ENCODE data around the gene PHACTR3.

Gene PHACTR3

DNA sequence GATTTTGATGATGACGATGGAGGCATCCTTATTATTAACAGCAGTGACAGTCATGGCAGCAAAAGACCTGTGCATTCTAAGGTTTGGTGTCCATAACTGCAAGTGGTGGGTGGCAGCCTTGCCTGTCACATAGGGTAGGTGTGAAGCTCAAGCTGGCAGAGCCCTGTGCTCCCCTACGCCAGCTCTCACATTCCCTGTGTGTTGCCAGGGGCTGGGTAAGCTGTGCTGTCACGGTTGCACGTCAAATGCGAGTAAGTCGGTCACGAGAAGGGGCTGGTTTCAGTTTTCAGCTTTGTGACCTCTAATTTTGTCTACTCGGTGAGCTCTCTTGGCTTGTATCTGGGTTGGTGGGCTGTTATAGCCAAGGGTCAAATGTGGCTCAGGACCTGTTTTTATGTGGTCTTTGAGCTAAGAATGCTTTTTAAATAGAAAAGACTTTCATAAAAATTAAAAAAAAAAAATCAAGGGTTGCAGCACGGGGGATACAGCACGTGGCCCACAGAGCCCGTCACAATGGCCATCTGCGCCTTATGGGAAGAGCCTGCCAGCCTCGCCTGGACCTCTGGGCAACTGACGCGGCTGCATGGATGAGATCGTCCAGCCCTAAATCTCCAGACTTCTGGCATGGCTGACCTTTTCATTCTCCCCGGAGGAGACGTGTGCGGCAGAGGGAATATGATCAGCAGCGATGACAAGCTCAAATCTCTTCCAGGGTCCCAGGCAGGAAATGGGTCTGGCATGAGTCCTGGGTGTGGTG is 148.5 kb downstream of the PHACTR3 start:
- DNase-seq (ENCODE audit: low read depth), result no peak

DNA sequence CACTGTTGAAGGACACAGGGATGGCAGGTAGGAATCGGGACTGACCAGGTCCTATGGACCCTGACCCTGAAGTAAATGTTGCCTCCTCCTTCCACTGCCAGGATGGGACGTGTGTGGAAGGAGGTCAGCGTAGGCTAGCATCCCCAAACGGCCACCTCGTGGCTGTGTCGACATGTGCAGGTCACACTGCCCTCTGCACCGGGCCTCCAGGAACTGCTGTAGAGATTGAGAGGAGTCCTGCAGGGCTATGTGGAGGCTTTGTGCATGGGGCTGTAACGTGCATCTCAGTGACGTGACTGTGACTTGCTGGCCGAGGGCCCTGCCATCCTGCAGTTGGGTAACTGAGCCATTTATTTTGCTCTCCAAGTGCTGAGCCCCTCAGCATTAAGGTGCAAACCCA is 149.5 kb downstream of the PHACTR3 start:
- DNase-seq (ENCODE audit: low read depth), result no peak

DNA sequence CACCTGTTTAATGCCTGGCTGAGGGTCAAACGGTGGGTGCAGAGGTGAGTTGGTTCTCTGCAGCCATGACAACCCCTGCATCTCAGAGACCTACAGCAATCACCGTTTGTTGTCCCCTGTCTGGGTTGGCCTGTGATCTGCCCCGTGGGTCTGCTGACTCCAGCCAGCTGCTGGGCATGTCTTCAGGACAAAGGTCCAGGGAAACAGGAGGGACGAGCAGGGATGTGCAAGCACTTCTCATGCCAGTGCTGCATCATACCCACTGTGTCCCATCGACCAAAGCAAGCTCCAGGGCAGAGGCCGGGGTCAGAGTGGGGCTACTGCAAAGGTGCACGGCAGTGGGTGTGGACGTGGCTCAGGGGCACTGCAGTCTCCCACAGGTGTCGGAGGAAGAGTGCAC is 150.2 kb downstream of the PHACTR3 start:
- no peak for DNase-seq (ENCODE audit: low read depth)

DNA sequence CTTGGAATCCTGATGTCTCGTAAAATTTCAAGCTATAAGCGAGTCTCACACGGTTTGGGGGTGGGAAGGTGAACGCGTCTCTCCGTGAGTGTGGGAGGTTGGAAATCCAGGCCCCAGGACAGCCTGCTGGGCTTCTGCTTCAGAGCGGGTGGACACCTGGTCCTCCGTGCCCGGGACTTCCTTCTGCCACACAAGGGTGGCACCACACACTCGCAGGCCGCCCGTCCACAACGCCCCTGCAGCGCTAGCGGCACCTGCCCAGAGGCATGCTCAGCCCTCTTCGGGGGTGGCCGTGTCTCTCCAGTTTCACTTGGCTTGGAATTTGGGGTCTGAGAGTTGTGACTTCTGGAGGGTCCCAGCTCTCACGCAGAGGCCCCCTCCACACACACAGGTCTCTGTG is 151.9 kb downstream of the PHACTR3 start:
- DNase-seq (ENCODE audit: low read depth), result no peak

DNA sequence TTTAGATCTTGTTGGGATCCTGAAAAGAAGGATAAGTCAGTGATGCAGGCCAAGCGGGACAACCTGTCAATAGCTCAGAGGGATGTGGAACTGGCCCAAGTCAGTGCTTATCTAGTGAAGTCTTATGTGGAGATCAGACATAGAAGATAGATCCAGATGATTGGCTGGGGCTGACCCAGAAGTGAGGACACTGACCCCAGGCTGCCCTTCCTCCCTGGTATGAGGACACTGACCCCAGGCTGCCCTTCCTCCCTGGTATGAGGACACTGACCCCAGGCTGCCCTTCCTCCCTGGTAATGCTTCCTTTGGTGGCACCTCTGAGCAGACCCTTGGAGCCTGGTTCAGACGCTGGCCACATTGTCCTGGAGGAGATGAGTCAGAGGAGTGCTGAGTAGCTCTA is 159.7 kb downstream of the PHACTR3 start:
- DNase-seq (ENCODE audit: low read depth), result no peak

DNA sequence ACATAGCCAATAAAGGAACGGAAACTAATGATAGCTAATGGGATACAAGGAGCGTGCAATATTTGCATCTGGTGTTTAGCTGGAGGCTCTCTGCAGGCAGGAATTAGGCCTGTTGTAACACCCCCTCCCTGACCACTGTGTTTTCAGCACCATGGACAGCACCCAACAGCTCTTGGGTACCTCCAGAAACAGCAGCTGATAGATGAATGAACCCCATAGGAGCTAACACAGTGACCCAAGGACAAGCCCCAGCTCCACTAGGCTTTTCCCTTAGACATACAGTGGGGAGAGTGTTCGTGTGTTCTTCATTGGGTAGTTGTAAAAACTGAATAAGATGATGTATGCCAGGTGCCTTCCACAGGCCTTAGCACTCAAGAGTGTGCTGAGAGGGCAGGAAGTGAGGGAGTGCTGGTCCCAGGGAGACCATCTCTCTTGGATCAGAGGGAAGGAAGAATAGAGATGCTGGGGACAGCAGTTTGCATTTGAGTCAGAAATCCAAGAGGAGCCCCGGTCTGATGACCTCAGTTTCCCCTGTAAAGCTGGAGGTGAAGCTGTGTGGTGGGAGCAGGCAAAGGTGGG is 161.3 kb downstream of the PHACTR3 start:
- DNase-seq (ENCODE audit: low read depth), result no peak

DNA sequence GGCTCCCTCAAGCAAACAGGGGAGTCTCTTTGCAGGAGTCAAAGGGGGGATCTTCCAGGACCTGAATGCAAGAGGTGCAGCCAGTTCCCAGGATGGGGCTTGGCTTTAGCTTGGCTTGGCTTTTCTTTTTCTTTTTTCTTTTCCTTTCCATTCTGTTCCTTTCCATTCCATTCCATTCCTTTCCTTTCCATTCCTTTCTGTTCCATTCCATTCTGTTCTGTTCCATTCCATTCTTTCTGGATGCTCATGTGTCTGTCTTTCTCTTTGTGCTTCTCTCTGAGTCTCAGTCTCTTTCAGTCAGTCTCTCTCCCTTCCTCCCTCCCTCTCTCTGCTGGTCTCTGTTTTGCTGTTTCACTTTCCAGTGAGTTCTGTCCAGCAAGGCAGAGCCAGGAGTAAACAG is 163.3 kb downstream of the PHACTR3 start:
- DNase-seq (ENCODE audit: low read depth), result no peak

DNA sequence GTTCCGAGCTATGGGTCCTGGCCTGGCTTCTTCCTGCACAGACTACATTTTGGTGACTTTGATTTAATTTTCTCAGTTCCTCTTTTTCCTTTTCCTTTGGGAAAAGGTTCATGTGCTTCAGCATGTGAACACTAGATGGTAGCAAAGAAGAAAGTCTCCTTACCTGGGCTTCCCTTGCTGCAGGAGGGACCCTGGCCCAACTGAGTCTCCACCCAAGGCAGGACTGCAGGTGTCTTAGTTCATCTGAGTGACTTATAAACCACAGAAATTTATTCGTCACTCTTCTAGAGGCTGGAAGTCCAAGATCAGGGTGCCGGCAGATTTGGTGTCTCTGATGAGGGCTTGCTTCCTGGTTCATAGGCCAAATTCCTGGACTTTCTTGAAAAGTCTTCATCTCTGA is 165.9 kb downstream of the PHACTR3 start:
- DNase-seq (ENCODE audit: low read depth), result no peak

DNA sequence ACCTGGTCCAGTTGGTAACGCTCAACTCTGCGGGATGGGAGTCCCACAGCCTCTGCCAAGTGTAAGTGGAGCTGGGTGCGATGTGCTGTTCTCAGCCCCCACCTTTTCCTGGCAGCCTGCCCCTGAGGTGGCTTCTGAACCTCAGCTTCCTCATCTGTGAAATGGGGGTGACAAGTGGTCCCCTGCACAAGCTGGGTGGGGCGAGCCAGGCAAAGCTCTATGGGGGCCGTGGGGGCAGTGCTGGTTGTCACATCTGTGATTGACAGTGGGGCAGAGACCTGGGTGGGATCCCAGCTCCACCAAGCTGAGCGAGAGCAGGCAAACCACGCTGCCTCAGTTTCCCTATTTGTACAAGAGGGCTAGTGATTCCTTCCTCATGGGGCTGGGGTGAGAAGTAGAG is 166.5 kb downstream of the PHACTR3 start:
- DNase-seq (ENCODE audit: low read depth), result no peak

DNA sequence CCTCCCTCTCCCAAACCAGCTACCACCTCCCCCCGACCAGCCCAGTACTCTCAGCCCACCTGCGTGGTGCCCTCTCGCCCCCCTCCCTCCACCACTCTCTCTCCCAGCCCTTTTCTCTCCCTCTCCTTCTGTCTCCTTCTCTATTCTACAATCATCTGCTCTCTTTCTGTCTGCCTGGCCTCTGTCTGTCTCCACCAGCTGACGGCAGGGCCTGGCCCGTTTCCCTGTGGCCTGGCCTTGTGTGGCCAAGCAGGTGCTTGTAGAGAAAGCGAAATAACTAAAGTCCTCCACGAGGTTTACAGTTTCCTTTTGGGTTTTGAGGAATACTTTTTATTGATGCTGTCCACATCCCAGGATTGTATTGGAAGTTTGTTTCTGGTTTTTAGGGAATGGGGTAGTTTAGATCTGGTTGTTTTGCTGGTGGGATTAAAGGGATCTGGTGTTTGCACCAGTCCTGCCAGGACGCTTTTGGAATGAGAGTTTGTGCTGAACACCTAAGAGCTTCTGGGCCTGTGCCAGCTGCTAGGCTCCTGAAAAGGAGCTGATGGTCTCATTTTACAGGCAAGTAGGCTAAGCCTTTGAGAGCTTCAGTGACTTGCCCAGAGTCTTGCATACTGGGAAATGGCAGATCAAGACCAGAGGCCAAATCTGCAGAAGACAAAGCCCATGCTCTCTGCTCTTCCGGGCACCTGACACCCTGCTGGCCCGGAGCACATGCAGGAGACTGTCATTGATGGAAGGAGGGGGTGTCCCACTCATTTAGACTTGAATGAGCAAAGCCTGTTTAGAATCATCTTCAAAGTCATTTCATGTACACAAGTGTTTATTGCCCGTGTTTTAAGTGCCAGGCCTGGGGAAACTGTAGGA is 167.4 kb downstream of the PHACTR3 start:
- DNase-seq (ENCODE audit: low read depth), result no peak

DNA sequence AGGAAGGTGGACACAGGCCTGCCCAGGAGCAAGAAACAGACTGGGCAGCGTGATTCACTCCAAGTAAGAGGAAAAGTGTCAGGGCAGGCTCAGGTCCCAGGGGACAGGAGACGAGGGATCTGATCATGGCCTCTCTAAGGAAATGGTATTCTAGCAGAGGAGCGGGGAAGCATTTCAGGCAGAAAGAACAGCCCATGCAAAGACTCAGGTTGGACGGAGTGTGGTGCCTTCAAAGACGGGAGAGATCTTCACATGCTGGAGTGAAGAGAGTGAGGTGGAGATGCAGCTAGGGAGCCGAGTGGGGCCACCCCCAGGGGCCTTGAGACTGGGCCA is 168.0 kb downstream of the PHACTR3 start:
- DNase-seq (ENCODE audit: low read depth), result no peak

DNA sequence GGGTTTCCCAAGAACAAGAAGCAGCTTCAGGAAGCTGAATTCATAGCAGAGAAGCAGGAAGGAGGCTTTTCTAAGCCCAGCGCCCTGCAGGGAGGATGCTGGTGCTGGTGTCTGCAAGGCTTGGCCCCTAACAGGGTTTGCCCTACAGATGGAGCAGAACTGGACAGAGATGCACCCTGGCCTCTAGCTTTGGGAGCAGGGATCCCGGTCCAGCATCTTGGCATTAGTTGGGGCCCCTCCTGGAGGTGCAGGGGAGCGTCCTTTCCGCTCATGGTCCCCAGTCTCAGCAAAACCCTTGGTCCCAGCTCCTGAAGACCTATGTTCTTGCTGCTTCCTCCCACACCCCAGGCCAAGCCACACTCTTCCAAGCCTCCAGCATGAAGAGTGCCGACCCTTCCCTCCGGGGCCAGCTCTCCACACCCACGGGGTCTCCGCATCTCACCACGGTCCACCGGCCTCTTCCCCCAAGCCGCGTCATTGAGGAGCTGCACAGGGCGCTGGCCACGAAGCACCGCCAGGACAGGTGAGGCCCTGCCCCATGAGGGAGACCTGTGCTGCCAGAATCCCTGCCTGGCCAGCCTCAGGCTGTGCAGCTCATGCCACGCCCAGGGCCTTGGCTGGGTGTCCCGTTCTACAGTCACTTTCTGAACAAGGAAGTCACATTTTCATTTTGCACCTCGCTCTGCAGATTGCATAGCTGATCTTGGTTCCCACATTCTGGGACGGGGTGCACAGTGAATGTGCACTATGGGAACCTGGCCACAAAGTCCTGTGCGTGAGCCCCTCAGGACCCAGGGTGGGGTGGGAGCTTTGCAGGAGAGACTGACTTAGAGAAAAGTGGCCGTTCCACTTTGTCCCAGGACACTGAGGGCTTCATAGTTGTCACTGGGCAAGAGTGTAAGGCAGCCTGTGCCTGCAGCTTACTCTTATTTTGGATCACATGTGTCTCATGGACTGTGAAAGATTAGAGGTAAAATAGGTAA is 168.9 kb downstream of the PHACTR3 start:
- DNase-seq (ENCODE audit: low read depth), result no peak

DNA sequence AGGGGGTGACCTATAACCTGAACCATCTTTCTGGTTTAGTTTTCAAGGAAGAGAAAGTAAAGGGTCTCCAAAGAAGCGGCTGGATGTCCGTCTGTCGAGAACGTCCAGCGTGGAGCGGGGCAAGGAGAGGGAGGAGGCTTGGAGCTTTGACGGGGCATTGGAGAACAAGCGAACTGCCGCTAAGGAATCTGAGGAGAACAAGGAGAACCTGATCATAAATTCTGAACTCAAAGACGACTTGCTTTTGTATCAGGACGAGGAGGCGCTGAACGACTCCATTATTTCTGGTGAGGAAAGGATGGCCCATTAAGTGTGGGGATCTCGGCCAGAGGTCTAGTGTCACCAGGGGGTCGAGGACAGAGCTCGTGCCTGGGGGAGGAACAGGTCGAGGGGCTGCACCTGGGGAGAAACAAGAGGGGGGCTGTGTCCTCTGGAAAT is 169.9 kb downstream of the PHACTR3 start:
- no peak for DNase-seq (ENCODE audit: low read depth)

DNA sequence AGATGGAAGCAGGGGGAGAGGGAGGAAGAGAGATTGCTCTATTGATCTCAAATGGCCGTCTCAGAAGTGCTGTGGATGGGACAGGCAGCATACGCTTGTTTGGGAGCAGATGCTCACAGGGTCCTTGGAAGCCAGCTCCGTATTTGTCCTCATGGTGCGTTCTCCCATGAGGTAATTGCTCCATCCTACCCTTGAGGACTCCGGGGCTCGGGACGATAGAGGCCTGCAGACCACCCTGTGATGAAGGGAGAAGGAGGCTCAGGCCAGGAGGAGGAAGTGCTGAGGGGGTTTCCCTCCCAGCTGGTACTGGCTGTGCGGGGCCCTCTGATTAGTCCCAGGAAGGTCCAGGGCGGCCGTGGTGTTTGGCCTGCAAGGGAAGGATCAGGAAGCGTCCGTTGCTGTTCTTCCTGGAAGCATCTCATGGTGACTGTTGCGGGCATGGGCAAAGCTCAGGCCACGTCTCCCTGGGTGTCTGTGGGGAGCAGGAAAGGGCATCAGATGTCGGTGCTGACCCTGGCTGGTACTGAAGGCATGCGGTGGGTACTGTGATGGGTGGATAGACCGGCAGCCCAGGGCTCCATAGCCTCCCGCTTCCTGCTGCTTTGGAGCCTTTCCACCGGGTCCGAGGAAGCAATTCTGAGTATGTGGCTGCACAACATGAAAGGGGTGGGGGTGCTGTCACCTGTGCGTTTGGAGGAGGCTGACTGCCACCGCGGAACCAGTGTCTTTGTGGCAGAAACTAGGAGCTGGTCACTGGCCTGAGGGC is 170.8 kb downstream of the PHACTR3 start:
- no peak for DNase-seq (ENCODE audit: low read depth)

DNA sequence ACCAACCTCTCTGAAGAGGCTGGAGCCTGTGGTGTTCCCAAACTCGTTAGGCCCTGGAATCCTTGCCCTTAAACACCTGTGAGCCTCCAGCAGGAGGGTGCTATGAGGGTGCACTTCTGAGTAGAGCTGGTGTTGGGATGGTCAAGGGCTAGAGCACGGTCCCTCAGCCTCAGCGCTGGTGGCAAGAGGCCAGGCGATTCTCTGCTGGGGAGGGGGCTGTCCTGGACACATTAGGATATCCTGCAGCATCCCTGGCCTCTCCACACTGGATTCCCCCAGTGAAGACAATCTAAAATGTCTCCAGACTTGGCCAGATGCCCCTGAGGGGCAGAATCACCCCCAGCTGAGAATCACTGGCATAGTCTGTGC is 171.3 kb downstream of the PHACTR3 start:
- no peak for DNase-seq (ENCODE audit: low read depth)

DNA sequence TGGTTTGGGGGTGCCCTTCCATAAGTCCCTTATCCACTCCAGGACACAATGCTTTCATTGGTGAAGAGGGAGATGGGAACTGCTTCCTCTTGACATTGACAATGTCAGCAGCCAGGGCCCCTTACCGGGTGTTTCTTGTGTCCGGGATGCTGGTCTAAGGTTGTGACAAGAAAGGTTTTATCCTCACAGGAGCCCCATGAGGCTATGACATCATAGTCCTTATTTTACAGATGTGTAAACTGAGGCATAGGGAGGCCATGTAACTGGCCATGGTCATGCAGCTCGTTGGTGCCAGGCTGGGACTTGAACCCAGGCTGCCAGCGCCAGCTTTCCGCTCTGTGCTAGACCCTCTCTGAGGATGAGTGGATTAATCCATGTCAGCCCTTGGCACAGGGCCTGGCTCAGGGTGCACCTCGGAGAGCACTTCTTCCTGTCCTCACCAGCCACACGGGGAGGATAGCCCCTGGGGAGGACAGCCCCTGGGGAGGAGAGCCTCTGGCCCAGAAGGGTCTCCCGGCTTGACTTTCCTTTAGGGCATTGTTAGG is 171.8 kb downstream of the PHACTR3 start:
- DNase-seq (ENCODE audit: low read depth), result no peak

DNA sequence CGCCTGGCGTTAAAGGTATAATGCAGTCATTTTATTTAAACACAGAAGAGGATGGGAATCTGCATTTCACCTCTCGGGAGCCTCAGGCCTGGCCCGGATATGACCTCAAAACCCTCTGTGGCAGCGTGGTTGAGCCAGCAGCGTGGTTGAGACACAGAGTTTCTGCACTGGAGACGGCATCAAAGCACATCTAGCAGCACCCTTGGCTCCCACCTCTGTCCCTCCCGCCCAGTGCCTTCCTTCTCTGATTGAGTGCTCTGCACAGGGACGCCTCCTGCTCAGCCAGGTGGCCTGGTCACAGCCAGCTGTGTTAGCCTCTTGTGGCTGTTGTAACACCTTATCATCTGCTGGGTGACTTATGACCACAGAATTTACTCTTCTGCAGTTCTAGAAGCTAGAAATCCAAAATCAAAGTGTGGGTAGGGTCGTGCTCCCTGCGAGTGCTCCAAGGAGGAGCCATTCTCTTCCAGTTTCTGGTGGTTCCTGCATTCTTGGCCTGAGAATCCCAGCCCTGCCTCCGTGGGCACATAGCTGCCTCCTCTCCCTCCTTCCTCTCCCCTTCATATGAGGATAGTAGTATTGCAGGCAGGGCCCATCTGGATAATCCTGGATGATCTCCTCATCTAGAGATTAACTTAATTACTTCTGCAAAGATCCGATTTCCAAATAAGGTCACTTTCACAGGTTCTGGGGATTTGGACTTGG is 172.4 kb downstream of the PHACTR3 start:
- no peak for DNase-seq (ENCODE audit: low read depth)

DNA sequence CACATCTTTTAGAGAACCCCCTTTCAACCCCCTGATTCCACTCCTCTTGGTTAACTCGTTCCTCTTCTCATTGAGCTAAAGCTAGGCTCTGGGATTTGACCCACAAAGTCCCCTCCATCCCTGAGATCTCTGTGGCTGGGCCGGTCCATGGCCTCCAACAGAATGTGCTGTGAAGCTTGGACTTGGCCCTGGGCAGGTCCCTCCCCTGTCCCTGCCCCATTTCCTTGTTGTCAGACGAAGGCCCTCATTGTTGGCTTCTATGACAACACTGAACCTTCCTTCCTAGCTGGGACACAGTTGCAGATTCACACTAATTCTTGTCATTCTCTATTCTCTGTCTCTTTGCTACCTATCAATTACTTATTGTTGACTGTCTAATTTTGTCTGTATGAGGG is 173.0 kb downstream of the PHACTR3 start:
- DNase-seq (ENCODE audit: low read depth), result no peak

DNA sequence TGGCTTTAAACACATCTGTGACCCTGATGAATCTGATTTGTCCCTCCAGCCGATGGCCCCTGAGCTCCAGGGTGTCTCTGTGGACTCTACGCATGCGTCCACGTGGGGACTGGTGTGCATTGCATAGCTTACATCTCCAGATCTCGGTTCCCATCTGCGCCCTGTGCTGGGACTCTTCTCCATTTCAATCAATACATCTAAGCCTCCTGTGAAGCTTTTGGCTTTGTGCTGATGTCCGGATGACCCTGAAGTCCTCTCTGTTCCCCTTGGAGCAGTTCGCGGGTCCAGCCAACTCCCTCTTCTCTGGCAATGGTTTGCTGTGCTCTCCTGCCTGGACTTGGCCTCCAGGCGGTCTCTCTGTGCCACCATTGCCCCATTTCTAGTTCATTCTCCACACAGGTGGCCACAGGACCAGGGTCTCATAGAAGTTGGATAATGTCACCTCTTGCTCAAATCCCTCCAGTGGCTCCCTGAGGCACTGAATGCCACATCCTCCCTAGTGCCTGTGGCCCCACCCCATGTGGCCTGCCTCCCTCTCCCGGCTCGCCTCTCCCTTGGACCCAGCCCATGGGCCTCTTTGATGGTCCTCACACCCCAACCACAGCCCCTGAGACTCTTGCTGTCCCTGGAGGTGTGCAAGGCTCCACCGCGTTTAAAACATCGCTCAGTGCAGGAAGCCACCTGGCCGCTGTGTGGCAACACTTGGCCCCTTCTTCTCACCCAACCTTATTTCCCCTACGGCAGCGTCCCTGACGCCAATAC is 173.7 kb downstream of the PHACTR3 start:
- DNase-seq (ENCODE audit: low read depth), result no peak

Data from stimulated activated CD8-positive, alpha-beta memory T cell treated with anti-CD3 and anti-CD28 coated beads, Interleukin-15, amount 100 ng/mL, for 1 hour (primary cell).